Measurements from ENCODE around the gene RHOT1.

DNA sequence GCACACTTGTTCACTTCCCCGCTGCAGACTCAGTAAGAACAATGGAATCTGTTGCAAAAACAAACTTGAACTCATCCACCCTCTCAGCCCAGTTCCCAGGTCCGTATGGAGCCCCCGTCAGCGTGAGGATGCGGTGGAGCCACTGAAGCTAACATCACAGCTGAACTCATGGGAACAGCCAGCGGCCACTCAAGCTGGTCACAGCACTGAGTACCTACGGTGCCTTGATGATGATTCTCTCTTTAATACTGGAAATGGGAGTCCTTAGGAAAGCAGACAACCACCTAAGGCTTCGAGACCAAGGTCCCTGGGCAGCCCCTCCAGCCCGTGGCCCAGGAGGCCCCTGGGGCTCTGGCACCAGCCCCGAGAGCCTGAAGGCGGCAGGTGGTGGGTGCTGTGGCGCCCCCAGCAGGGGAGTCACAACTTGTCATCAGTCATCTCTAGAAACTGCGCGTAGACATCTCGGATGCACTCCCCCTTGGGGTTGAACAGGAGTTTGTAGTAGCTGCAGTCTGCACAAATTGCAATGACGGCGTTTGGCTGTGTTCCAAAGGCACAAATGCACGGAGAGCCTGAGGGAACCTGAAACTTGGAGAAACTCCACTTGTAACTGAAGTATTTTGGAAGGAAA is 31.0 kb upstream of the RHOT1 start:
- TF ChIP-seq, protein P1, sequence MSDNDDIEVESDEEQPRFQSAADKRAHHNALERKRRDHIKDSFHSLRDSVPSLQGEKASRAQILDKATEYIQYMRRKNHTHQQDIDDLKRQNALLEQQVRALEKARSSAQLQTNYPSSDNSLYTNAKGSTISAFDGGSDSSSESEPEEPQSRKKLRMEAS (IDR thresholded peaks at IDR 0.05), result no peak
- TF ChIP-seq TAF1 (IDR thresholded peaks at IDR 0.05; ENCODE audit: low read depth) (no peak), EGR1 (IDR thresholded peaks at IDR 0.05) (no peak), EP300 (IDR thresholded peaks at IDR 0.05; ENCODE audit: borderline replicate concordance) (no peak)
- TF ChIP-seq, protein P2, sequence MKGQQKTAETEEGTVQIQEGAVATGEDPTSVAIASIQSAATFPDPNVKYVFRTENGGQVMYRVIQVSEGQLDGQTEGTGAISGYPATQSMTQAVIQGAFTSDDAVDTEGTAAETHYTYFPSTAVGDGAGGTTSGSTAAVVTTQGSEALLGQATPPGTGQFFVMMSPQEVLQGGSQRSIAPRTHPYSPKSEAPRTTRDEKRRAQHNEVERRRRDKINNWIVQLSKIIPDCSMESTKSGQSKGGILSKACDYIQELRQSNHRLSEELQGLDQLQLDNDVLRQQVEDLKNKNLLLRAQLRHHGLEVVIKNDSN (IDR thresholded peaks at IDR 0.05), result no peak
- TF ChIP-seq, protein P3, sequence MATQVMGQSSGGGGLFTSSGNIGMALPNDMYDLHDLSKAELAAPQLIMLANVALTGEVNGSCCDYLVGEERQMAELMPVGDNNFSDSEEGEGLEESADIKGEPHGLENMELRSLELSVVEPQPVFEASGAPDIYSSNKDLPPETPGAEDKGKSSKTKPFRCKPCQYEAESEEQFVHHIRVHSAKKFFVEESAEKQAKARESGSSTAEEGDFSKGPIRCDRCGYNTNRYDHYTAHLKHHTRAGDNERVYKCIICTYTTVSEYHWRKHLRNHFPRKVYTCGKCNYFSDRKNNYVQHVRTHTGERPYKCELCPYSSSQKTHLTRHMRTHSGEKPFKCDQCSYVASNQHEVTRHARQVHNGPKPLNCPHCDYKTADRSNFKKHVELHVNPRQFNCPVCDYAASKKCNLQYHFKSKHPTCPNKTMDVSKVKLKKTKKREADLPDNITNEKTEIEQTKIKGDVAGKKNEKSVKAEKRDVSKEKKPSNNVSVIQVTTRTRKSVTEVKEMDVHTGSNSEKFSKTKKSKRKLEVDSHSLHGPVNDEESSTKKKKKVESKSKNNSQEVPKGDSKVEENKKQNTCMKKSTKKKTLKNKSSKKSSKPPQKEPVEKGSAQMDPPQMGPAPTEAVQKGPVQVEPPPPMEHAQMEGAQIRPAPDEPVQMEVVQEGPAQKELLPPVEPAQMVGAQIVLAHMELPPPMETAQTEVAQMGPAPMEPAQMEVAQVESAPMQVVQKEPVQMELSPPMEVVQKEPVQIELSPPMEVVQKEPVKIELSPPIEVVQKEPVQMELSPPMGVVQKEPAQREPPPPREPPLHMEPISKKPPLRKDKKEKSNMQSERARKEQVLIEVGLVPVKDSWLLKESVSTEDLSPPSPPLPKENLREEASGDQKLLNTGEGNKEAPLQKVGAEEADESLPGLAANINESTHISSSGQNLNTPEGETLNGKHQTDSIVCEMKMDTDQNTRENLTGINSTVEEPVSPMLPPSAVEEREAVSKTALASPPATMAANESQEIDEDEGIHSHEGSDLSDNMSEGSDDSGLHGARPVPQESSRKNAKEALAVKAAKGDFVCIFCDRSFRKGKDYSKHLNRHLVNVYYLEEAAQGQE (IDR thresholded peaks at IDR 0.05; ENCODE audit: low read depth), result no peak

Measured in Ishikawa (cell line).